HepG2 (cell line): ENCODE data around the gene PLSCR3. TPM values are rescaled to one million over a fixed set of nuclear protein-coding genes. Genes with fewer than 3 reads are reported as not detected.

Experiments
- ESRRA ChIP-seq: sonication (generic); formaldehyde crosslinking; IDR thresholded peaks from 2 replicates; pipeline ENCODE4 v1.5.1; 2020; ENCODE audit warnings: mild to moderate bottlenecking, low read depth, missing genetic modification reagents
- GLMP ChIP-seq: sonication (generic); formaldehyde crosslinking; IDR thresholded peaks from 2 replicates; pipeline ENCODE4 v1.9.0; 2021; ENCODE audit warnings: missing genetic modification reagents, mild to moderate bottlenecking, borderline replicate concordance
- HNRNPL ChIP-seq: fragments of 200-400 bp; formaldehyde crosslinking; IDR thresholded peaks from 2 replicates; pipeline ENCODE4 v1.6.1; 2017; ENCODE audit warnings: mild to moderate bottlenecking, low read depth, low read length
- KLF16 ChIP-seq, 2 experiments: sonication (generic) in 1 of 2; formaldehyde crosslinking in 1 of 2; IDR thresholded peaks; 2 replicates each; pipeline versions ENCODE4 v1.6.1 to v1.8.0; 2016 to 2023; ENCODE audit warnings: missing genetic modification reagents in 2 of 2, missing compliant biosample characterization in 1 of 2
- PBX2 ChIP-seq: IDR thresholded peaks from 2 replicates; pipeline ENCODE4 v1.6.1; 2016; ENCODE audit warnings: control low read depth
- RELA ChIP-seq: sonication (generic); formaldehyde crosslinking; IDR thresholded peaks from 2 replicates; pipeline ENCODE4 v1.4.0; 2020; ENCODE audit warnings: missing genetic modification reagents
- SRSF4 ChIP-seq: fragments of 200-400 bp; formaldehyde crosslinking; IDR thresholded peaks from one replicate; pipeline ENCODE4 v1.6.1; 2018; ENCODE audit warnings: mild to moderate bottlenecking, low read depth, low read length, moderate library complexity; ENCODE audit not compliant: poor library complexity, severe bottlenecking
- TCF7 ChIP-seq: sonication (generic); IDR thresholded peaks from 2 replicates; pipeline ENCODE4 v1.6.1; 2016; ENCODE audit warnings: antibody characterized with exemption, low read depth
- TCF7L2 ChIP-seq: IDR thresholded peaks from 2 replicates; pipeline ENCODE4 v1.6.1; 2011; ENCODE audit warnings: mild to moderate bottlenecking, low read depth, low read length, moderate library complexity
- ZNF253 ChIP-seq: sonication (generic); formaldehyde crosslinking; IDR thresholded peaks from 2 replicates; pipeline ENCODE4 v1.8.0; 2022; ENCODE audit warnings: mild to moderate bottlenecking, missing genetic modification reagents, borderline replicate concordance
- ZNF414 ChIP-seq: sonication (generic); formaldehyde crosslinking; IDR thresholded peaks from 2 replicates; pipeline ENCODE4 v1.5.0; 2020; ENCODE audit warnings: missing genetic modification reagents
- ZNF772 ChIP-seq: sonication (generic); formaldehyde crosslinking; IDR thresholded peaks from 2 replicates; pipeline ENCODE4 v1.5.0; 2020; ENCODE audit warnings: mild to moderate bottlenecking, missing genetic modification reagents
- ZNF850 ChIP-seq: sonication (generic); formaldehyde crosslinking; conservative IDR thresholded peaks from 2 replicates; pipeline ENCODE4 v1.9.0; 2021; ENCODE audit warnings: mild to moderate bottlenecking, missing genetic modification reagents
- polyA plus RNA-seq, 8 experiments: library from polyadenylated mRNA; depleted of rRNA in 3 of 8; stranded (reverse) in 7 of 8; unstranded in 1 of 8; fragments of >200 nt; fragmentation: Illumina TruSeq in 4 of 8; extraction: Trizol in 4 of 8; gene quantifications; 2 replicates each; pipeline versions ENCODE4 v1.2.1 to v1.2.3, GENCODE V29; 2011 to 2016; ENCODE audit warnings: low read depth in 4 of 8, missing spikeins in 1 of 8, mixed read lengths in 1 of 8; ENCODE audit not compliant: insufficient read depth in 1 of 8
- total RNA-seq, 5 experiments: library from RNA; depleted of rRNA; stranded (reverse); fragments of >200 nt; fragmentation: Illumina TruSeq; extraction: Trizol; gene quantifications; 2 replicates each; pipeline ENCODE4 v1.2.3, GENCODE V29; 2016; ENCODE audit warnings: low read depth in 1 of 5
- TF ChIP-seq, protein P1 (sequence below): sonication (generic); formaldehyde crosslinking; IDR thresholded peaks from 2 replicates; pipeline ENCODE4 v1.5.1; 2020; ENCODE audit warnings: mild to moderate bottlenecking, missing genetic modification reagents, borderline replicate concordance
- TF ChIP-seq, protein P2 (sequence below): sonication (generic); formaldehyde crosslinking; IDR thresholded peaks from 2 replicates; pipeline ENCODE4 v1.5.0; 2020; ENCODE audit warnings: missing genetic modification reagents
- TF ChIP-seq, protein P3 (sequence below): sonication (generic); formaldehyde crosslinking; IDR thresholded peaks from 2 replicates; pipeline ENCODE4 v1.4.0; 2020; ENCODE audit warnings: mild to moderate bottlenecking, missing genetic modification reagents

The PLSCR3 gene
- total and polyA plus RNA-seq, 2 of the 13 experiments (the other 11 are each of a cell fraction or from before 2014, with no cell fraction given): 5.6 to 6.2 TPM

- TF ChIP-seq, protein P1, sequence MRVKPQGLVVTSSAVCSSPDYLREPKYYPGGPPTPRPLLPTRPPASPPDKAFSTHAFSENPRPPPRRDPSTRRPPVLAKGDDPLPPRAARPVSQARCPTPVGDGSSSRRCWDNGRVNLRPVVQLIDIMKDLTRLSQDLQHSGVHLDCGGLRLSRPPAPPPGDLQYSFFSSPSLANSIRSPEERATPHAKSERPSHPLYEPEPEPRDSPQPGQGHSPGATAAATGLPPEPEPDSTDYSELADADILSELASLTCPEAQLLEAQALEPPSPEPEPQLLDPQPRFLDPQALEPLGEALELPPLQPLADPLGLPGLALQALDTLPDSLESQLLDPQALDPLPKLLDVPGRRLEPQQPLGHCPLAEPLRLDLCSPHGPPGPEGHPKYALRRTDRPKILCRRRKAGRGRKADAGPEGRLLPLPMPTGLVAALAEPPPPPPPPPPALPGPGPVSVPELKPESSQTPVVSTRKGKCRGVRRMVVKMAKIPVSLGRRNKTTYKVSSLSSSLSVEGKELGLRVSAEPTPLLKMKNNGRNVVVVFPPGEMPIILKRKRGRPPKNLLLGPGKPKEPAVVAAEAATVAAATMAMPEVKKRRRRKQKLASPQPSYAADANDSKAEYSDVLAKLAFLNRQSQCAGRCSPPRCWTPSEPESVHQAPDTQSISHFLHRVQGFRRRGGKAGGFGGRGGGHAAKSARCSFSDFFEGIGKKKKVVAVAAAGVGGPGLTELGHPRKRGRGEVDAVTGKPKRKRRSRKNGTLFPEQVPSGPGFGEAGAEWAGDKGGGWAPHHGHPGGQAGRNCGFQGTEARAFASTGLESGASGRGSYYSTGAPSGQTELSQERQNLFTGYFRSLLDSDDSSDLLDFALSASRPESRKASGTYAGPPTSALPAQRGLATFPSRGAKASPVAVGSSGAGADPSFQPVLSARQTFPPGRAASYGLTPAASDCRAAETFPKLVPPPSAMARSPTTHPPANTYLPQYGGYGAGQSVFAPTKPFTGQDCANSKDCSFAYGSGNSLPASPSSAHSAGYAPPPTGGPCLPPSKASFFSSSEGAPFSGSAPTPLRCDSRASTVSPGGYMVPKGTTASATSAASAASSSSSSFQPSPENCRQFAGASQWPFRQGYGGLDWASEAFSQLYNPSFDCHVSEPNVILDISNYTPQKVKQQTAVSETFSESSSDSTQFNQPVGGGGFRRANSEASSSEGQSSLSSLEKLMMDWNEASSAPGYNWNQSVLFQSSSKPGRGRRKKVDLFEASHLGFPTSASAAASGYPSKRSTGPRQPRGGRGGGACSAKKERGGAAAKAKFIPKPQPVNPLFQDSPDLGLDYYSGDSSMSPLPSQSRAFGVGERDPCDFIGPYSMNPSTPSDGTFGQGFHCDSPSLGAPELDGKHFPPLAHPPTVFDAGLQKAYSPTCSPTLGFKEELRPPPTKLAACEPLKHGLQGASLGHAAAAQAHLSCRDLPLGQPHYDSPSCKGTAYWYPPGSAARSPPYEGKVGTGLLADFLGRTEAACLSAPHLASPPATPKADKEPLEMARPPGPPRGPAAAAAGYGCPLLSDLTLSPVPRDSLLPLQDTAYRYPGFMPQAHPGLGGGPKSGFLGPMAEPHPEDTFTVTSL (CRISPR knock-in tag): no peak
- no peak for TF ChIP-seq ESRRA (CRISPR knock-in tag)
- TF ChIP-seq HNRNPL: 0 out of 2 replicates have a peak, but pooled peaks have one; percentile 52
- TF ChIP-seq ZNF253 (CRISPR knock-in tag): no peak
- TF ChIP-seq GLMP (CRISPR knock-in tag): no peak
- no peak for TF ChIP-seq SRSF4
- TF ChIP-seq, protein P2, sequence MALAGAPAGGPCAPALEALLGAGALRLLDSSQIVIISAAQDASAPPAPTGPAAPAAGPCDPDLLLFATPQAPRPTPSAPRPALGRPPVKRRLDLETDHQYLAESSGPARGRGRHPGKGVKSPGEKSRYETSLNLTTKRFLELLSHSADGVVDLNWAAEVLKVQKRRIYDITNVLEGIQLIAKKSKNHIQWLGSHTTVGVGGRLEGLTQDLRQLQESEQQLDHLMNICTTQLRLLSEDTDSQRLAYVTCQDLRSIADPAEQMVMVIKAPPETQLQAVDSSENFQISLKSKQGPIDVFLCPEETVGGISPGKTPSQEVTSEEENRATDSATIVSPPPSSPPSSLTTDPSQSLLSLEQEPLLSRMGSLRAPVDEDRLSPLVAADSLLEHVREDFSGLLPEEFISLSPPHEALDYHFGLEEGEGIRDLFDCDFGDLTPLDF: no peak
- no peak for TF ChIP-seq TCF7
- no peak for TF ChIP-seq ZNF772 (CRISPR knock-in tag)
- TF ChIP-seq RELA (CRISPR knock-in tag): no peak
- no peak for TF ChIP-seq ZNF414
- TF ChIP-seq PBX2 (CRISPR knock-in tag): no peak
- TF ChIP-seq KLF16 (CRISPR knock-in tag; IDR thresholded peaks at IDR 0.05): no peak
- TF ChIP-seq ZNF850 (CRISPR knock-in tag): no peak
- TF ChIP-seq, protein P3, sequence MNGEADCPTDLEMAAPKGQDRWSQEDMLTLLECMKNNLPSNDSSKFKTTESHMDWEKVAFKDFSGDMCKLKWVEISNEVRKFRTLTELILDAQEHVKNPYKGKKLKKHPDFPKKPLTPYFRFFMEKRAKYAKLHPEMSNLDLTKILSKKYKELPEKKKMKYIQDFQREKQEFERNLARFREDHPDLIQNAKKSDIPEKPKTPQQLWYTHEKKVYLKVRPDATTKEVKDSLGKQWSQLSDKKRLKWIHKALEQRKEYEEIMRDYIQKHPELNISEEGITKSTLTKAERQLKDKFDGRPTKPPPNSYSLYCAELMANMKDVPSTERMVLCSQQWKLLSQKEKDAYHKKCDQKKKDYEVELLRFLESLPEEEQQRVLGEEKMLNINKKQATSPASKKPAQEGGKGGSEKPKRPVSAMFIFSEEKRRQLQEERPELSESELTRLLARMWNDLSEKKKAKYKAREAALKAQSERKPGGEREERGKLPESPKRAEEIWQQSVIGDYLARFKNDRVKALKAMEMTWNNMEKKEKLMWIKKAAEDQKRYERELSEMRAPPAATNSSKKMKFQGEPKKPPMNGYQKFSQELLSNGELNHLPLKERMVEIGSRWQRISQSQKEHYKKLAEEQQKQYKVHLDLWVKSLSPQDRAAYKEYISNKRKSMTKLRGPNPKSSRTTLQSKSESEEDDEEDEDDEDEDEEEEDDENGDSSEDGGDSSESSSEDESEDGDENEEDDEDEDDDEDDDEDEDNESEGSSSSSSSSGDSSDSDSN (CRISPR knock-in tag): peak; percentile 41; the same call in 1 of the 2 replicates
- TF ChIP-seq TCF7L2: no peak
Measured at GRCh38 chr17:7436556-7437368, 42.4 kb upstream of the PLSCR3 start (continued).
